Neural progenitor cell (in vitro differentiated cells): ENCODE data around the gene RIPPLY3.

Experiments
- CTCF ChIP-seq: fragments of 200-600 bp; sonication (generic); IDR thresholded peaks from 2 replicates; pipeline ENCODE4 v1.5.1; 2017; ENCODE audit warnings: antibody characterized with exemption, mild to moderate bottlenecking
- EZH2 ChIP-seq: fragments of 200-600 bp; sonication (generic); IDR thresholded peaks from 2 replicates; pipeline ENCODE4 v1.6.1; 2017; ENCODE audit warnings: antibody characterized with exemption, mild to moderate bottlenecking, moderate library complexity
- EZH2phosphoT487 ChIP-seq: fragments of 200-600 bp; sonication (generic); IDR thresholded peaks from 2 replicates; pipeline ENCODE4 v1.6.1; 2017; ENCODE audit warnings: antibody characterized with exemption

- TF ChIP-seq CTCF (no peak), EZH2 (no peak), EZH2phosphoT487 (no peak)
These were observed 45.7 kb upstream of the RIPPLY3 start for GRCh38 chr21:36960676-36961284.
